CD4-positive, alpha-beta T cell treated with Interleukin-10 for 1 hour (primary cell): ENCODE results near the gene LIFR.

ENCODE experiments used
- DNase-seq: peaks from one replicate; pipeline ENCODE4 v3.0.0-alpha.2; 2020

The LIFR gene

DNA sequence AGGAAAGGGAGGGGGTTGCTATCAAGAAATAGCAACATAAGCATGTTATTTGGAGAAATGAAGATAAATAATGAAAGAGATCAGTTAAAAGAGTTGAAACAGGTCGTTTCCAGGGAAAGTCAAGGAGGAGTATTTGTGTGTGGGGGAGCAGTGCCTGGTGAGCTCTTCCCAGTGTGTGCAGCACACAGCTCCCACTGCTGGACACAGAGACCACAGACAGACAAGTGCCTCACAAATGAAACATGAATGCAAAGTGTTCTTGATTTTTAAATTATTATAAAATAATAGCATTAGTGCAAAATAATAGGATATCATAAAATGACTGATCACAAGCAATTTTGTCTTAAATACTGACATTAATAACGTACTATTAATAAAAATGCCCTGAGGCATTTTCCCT is 40.8 kb downstream of the LIFR start:
- DNase-seq: no peak

DNA sequence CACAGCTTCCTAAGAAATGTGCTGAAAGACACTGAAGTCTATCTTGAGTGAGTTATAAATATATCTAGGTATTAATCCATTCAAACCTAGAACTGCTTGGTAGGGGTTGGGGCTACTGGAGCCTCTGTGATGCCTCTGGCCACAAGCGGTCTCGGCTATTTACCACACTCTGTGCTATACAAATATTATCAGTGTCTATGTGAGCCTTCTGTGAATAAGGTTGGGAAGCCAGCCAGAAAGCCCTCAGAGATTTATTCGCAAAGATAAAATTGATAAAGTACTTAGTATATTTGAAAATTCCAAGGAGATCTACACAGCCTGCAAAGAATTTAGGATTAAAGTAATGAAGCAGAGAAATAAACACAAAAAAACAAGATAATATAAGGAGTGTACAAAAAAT is 41.4 kb downstream of the LIFR start:
- no peak for DNase-seq

DNA sequence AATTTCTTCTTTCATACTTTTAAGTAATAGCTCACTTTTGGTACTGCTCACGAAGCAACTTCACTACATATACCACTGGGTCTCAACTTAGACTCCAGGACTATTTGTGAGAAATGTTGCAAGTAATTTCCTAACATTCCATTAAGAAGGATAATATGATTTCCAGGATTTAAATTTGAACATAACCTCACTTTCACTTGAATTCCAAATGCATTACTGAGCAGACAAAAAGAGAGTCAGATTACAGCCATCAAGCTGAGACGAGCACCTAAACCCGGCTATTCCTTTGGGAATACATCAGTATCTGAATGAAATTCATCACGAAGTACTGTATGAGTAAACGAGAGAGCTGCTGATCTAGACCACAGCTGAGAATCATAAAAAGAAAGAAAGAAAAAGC is 47.3 kb downstream of the LIFR start:
- DNase-seq: no peak

DNA sequence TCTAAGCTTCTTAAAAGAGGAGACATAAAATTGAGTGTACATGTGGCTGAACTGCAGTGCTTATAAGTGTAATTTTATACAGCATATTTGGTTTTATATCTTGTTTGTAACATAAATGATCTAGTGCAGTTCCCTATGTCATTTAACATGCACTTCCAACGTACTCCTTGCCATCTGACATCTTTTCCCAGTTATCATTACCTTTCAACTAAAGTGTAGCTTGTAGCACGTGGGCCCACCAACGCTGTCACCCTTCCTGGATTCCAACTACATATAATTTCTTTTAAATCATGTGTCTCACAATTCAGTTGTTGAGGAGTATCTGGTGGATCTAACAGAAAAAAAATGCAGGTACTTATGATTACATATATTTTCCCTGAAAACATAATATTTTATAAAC is 50.1 kb downstream of the LIFR start:
- no peak for DNase-seq

DNA sequence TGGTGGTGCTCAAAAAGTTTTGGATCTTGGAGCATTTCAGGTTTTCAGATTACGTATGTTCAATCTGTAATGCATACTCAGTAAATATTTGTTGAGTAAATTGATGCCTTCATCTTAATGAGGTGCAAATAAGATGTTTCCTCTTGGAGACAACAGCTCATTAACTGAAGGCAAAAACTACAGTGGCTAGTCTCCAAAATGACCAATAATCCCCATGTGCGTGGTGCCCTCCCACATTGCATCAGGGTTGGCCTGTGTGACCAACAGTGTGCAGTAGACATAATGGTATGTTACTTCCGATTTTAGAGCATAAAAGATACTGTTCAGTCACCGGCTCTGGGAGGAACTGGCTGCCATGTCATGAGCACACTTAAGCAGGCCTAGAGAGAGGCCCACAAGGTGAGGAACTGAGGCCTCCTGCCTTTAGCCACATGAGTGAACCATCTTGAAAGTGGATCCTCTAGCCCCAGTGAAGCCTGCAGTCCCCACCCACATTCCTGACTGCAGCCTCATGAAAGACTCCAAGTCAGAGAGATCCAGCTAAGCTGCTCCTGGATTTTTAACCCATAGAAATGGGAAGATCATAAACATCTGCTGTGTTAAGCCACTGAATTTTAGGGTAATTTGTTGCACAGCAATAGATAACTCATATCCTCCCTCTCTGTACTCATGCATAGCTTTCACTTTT is 55.7 kb downstream of the LIFR start:
- DNase-seq: no peak

DNA sequence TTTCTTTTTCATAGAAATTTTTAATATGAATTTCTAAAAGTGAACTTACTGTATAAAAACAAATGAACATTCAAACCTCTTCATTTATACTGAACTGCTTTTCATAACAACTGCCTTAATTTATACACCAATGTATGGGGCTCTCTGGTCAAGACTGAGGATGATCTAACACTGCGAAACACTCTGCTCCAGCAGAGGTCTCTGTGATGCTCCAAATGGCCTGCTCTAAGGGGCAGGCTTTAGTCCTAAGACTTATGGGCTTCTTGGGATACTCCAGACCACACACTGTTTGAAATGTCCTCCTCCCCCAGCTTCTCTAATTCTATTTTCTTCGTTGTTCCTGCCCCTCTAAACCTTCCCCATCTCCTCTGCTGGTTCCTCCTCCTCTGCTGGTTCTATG is 58.5 kb downstream of the LIFR start:
- no peak for DNase-seq

DNA sequence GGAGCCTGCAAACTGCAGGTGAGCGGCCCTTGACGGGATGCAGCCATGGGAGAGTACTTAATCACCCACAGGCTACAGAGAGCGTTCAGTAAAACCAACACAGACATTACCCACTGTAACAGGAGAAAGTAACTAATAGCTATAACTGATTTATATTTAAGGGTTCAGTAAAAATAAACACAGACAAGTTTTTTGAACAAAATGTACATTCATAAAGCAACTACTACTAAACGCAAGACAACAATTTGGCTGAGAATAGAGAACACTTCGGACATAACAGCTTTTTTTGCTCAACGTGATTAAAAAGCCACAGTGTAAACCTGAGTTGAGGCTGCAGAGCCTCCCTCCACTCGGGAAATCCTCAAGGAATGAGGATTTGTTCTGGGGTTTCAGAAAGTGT is 61.7 kb downstream of the LIFR start:
- no peak for DNase-seq

DNA sequence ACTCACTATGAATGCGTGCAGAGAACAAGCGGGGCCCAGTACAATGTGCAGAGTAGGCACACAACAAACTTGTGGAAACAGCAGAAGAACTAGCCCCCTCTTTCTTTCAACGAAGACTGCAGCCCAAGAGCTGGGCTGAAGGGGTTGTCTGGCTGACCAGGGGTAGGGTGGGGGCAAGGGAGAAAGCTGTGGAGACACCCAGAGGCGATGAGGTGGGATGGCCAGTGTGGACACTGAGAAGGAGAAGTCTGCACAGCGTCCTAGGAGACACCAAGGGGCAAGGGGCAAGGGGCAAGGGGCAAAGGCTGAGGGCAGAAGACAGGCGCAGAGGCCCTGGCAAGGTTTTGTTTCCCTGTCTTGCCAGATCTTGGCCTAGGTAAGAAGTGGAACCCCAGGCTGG is 62.3 kb downstream of the LIFR start:
- no peak for DNase-seq

DNA sequence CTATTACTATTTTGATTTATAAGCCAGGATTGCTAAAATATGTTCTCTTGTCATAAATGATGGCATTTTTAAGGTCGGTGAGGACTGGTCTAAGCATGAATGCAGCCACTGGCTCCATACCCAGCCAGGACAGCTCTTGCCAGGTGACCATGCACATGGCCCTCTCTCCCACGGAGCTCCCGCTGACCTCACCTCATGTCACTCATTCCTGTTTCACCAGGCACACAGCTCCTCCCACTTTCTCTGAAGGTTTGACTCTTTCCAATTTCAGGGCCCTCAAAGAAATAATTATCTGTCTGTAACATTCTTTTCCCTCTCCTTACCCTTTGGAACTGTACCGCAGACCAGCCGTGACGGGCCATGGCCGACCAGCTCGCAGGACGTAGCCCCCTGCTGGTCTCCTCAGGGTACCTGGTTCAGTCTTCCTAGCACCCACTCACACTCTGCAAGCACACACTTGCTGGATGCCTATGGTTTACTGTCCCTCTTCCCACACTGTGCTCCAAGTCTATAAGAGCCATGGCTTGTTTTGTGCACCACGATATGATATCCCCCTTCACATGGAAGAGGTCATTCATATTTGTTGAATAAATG is 72.5 kb downstream of the LIFR start:
- DNase-seq: no peak

DNA sequence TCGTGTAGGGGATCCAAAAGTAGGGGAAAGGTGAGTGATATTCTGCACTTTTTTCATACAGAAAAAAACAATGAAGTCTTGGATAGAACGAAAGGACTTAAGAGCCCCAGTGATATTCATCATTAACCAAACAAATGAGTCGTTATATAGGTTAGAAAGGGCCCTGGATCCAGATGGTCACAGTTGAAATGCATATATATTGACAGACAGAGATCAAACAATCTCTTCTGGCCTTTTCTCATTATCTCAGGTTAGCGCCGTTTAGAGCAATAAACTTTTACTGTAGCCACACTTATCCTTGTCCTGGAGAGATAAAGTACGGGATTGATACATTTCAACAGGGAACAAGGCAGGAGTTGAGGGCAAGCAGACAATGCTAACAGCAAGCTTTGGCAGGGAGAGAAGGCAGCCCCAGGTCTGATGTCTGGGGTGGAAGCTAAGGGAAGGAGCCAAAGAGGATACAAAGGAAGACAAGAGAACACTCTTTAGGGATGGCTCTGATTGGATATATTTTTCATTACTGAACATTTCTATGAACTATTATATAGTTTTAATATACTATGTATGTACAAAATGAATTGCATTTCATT is 77.0 kb downstream of the LIFR start:
- DNase-seq: no peak

DNA sequence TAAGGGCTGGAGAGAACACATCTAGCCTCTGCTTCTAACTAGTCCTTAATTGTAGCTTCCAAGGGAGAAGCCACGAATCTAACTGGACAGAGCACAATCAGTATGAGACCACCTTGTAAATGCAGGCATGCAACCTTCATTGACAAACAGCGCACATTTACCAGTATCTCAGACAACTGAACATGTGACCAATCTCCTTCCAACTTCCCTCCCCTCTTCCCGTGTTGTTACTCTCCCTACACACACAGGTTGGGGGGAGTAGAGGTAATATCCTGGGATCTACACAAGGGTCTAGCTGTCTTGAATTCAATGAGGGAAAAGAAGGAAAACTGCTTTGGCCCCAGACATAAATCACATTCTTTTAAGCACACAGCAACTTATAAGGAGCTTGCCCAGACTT is 77.6 kb downstream of the LIFR start:
- DNase-seq: no peak

DNA sequence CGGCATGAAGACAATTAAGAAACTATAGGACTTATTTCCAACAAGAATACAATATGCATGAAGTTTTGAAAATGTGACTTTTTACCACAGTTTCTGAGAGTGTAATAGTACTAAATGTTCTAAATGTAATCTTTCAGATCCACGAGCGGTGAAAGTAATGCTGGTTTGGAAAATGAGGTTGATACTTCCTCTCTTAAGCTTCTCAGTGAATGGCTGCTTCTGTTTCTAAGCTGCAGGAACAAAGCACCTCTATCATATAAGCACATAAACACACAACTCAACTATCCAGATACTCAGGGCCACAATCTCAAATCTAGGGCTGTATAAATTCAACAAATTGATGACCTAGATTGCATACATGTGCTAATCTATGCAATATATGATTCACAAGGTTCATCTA is 78.3 kb downstream of the LIFR start:
- DNase-seq: no peak

DNA sequence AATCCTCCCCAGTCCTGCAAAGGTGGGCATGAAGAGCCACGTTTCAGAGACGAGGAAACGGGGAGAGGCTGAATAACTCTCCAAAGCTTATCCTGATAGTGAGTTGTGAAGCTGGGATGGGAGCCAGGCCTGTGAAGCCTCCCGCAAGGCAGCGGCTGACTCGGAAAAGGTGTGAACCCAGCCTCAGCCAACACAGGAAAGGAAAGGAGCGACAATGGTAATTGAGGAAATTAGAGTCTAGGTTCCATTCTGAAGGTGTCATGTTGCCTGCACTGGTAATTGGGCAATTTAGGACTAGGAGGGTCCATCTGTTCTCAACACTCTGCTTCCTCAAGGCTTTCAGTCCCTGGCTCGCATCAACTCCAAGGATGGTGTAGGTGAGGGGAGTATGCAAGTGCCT is 83.4 kb downstream of the LIFR start:
- DNase-seq: no peak

DNA sequence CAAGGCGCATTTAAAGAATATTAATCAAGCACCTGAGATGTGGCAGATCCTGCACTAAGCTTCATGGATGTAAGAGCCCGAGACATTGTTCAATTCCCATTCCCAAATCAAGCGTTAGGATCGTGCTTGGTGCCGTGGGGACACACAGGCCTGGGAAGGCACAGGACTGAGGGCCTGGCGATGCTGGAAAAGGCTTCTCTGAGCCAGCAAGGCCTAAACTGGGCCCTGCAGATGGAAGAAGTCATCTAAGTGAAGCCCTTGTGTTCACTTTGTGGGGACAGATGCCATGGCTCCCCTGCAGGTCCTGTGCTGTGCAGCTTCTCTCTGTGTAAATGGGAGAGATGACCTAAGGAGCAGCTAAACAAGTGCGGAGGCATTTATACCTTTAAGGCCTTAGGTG is 83.9 kb downstream of the LIFR start:
- DNase-seq: no peak

DNA sequence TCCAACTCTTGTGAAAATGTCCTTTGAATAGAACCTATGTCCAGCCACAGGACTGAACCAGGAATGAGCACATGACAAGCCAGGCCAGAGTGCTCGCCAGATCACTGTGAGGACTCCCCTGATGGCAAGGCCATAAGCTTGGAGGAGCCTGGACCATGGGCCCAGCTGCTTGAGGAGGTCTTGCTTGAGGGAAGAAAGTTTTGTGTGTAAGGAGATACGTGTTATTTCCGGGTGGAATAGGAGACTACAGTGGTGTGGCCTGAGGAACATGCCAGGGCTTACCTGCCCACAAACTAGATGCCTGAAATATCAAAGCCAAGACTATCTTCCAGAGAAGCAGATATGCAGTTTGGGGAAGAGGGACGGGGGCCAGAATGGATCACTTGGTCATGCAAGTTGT is 84.7 kb downstream of the LIFR start:
- no peak for DNase-seq

DNA sequence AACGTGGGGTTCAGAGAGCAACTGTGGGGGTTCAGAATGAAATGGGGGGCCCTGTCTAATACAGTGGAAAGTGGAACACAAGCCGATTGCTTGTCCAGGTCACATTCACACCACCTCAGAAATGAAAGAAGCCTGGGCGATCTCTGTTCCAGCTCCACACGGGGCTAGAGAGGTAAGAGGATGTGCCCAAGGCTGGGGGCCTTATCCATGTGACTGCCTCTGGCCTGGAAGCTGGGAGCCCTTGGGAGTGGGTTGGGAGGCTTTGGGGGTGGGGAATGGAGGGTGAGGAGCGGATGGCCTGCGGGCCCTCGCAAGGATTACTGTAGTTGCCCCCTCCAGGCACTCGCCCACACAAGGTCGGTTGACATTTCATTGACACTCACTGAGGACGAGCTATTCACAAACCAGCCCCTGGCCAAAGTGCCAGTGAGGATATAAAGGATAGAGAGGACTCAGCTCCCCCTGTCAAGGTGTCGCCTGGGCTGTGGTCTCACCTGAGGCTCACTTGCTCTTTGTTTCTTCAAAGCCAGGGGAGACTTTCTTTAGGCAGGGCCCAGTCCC is 86.7 kb downstream of the LIFR start:
- DNase-seq: no peak

DNA sequence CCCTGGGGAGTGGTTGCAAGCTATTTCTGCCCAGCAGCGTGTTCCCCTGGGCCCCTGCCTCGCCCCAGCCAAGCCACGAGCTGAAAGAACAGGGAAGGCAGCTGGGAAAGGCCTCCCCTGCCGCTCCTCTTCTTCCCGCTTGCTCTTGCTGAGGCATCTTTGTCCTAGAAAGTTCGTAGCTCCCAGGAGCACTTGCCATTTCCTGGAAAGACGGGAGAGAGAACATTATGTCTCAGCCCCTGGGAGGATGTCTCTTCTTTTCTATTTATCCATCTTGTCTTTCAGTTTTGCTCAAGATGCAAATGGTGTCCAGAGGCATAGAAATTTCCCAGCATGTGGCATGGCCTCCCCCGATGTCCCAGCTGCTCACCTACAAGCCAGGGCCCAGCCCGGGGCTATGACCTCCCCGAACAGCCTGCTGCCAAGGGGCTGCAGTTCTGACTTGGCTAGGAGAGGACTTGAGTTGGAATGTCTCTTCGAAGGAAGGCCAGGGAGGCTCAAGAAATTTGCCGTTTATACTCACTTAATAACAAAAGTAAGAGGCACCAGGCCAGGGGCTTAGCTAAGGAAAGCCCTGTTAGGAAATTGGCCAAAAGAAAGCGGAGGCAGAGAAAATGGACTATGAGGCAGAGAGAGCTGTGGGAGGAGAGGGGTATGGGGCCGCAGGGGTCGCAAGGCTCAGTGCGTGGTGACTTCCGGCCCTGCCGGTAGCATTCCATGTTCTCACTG is 87.3 kb downstream of the LIFR start:
- DNase-seq: no peak

DNA sequence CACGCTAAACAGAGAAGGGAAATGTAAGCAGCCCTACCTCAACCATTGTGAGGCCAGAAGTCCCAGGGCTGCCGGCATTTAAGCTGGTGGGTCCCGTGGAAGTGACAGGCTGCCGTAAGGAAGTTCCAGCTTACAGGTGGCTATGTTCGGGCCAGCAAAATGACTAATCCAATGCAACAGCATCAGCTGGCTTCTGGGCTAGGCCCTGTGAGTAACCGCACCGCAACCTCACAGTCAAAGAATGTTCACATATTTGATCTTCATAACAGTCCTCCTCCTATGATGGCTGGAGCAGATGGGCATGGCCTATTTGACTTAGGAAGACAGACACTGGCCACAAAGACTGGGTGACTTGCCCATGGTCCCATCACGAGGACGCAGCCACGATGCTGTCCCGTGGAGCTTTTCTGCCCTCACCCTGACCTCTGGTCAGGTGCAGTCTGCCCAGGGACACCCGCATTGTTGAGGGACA is 88.2 kb downstream of the LIFR start:
- DNase-seq: no peak

DNA sequence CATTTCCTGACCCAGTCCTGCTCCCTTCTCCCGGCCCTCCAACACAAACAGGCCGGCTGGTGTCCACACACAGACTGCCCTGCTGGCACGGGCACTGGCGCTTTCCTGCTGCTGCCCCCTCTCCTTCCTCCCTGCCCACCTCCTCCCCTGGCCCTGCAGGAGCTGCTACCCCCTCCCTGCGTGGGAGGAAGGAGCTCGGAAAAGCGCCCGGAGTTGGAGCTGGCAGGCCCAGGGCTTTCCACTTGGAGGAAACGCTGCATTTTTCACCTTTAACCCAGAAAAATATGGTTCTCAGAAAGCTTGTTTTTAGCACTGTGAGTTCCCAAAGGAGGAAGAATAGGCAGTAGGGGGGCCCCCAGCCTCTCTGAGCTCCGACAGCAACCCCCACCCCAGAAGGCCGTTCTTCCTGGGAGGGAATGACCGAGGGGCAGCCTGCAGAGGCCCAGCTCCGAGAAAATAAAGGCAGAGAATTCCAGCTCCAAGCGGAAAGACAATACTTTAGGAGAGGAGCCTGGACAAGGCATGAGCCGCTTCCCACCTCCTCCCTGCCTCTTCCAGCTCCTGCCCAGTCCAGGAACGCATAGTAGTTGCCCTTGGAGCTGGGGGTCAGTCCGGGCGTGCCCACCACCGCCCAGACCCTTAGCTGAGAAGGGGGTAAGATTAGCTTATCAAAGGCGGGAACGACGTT is 88.9 kb downstream of the LIFR start:
- no peak for DNase-seq

DNA sequence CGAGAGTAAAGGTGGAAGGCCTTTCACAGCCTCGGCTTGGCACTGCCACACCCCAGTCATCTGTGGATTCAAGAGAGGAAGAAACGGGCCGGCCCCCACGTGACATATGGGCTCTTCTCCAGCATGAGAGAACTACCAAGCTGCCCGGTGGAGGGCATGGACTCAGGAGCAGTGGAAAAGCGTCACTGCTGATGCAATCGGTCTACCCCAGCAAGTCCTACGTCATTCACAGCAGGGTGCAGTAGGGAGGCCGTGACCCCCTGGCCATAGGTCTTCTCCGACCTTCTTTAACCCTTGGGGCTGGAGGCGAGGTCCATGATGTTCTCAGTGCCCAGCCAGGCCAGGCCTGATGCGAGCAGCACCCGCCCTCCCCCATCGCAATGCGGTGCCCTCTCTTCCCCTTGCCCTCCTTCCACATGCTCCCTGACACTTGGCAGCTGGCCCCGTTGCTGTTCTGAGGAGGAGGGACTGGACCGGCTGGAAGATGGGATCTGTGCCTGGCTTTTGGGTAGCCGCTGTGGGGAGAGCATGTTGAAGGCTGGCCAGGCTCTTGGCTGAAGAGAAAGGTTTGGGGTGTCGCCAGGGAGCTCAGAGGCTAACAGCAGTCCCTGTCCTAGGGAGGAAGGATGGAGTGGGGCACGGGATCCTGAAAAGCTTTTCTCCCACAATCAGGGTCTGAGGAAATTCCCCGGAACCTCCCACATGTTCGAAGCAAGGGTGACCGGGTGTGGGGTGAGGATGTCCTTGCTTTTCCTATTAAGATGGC is 89.8 kb downstream of the LIFR start:
- DNase-seq: no peak

DNA sequence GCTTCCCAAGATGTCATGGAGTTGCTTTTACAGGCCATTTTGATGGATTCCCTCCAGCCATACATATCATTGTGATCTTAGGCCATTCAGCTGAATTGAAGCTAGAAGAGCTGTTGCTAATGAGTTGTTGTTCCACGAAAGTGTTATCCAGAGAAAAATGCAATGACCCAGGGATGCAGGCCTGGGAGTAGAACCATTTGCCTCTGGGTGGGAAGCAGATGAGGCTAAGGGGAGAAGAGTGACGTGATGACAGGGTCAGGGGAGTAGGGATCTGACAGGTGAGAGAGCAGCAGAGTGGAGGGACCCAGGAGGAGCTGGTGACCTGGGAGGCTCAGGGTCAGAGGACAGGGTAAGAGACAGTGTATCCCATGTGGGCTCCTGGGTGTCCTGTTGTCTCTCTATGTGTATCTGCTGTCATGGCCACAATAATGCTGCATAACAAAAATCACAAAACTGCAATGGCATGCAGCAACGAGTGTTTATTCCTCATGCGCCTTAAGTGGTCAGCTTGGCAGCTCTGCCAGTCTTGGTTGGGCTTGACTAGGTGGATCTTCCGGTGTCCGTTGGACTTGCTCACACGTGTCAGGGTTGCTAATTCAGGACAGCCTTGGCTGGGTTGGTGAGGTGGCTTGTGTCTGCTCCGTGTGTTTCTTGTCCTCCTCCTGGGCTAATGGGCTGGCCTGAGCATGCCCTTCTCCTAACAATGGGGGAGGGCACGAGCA is 90.6 kb downstream of the LIFR start:
- no peak for DNase-seq

DNA sequence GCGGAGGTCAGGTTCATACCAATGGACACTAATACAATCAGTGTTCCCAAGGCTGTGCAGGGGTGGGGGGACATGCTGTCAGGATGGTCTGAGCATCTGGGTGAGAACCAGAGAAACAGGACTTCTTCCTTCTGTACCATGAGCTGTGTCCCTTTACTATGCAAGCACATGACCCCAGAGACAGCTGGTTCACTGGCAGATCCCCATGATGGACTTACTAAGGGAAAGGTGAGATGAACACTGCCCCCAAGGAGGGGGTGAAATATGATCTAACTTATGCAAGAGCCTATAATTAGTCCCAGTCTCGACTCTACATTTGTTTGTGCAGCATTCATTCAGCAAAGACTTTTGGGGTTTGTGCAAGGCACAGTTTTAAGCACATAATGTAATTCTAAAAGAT is 91.4 kb downstream of the LIFR start:
- DNase-seq: no peak
